GM21576 (cell line): ENCODE results near the gene TRABD2B.
A peak's percentile ranks its signal among the peaks of the same experiment; 100 is the strongest.

Source experiments
- ATAC-seq: cut with Tn5 transposase; IDR thresholded peaks from one replicate; pipeline ENCODE4 v1.9.1; 2021; ENCODE audit warnings: mild to moderate bottlenecking, moderate library complexity; ENCODE audit not compliant: unreplicated experiment

The TRABD2B gene

DNA sequence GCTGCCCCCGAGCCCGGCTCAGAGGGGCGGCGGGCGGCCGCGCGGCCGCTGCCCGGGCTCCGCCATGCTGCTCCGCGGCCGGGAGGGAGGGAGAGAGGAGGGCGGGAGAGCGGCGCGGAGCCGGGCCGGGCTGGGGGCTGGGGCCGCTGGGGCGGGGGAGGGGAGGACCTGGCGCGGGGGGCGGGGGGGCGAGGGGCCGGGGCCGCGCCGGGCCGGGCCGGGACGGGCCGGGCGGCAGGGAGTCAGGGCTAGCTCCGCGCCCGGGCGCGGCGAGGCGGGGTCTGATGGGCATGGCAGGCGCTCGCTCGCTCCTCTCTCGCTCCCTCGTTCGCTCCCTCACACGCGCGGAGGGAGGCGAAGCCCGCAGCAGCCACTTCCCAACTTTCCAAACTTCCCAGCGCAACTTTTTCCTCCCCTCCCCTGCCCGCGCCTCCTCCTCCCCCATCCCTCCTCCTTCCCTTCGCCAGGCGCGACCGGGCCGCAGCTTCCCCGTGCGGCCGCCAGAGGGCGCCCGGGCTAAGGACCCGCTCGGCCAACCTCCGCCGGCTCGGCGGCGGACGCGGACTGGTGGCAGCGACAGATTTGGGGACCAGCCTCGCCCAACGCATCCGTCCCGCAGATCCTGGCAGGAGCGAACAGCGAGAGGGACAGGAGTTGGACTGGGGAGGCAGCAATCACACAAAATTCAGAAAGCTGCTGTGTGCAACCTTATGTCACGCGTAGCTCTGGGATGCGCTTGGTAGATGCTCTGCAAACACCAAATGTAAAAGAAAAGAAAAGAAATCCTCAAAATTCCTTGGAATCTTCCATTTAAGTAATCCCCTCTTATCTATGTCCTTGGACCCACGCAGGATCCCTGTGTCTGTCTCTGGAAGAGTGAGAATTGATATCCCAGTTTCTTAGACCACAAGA lies at the start of gene TRABD2B:
Gene TRABD2B, minus strand, starts transcription at position 97 of the 912 bp plus-strand sequence.
- peak; percentile 79 for ATAC-seq

DNA sequence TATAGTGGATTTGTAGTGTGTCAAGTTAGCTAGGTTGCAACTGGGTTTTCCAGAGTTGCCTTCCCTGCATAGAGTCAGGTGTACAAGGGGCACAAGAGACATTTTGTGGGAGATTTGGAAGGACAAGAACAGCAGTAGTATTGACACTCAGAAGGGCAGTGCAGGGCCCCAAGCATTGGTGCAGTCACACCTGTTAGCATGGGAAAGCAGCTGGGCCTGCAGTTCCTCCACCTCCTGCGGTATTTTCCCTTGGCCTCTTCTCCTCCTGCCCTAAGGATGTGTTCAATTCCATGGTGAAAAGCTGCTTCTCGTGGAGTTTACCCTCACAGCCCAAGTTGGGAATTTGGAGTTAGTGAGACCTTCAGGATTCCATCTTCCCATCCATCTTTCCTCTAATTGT lies 47.1 kb upstream of the TRABD2B start:
- no peak for ATAC-seq

DNA sequence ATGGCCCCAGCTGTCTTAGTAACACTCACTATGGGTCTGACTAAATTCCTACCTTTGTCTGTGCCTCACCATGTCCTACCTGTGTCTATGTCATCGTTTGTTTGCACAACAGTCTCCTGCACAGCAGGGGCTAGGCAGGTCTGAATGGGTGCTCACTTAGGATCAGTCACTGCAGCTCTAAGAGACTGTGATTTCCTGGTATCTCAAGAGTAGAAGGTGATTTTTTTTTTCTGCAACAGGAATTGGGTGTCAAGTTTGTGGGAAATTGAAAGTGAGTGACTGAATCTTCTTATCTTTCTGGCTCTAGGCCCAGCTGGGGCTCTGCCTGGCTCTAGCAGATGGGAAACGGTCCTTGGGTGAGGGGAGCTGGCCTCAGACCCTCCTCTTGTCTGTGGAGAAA lies 46.4 kb upstream of the TRABD2B start:
- no peak for ATAC-seq

DNA sequence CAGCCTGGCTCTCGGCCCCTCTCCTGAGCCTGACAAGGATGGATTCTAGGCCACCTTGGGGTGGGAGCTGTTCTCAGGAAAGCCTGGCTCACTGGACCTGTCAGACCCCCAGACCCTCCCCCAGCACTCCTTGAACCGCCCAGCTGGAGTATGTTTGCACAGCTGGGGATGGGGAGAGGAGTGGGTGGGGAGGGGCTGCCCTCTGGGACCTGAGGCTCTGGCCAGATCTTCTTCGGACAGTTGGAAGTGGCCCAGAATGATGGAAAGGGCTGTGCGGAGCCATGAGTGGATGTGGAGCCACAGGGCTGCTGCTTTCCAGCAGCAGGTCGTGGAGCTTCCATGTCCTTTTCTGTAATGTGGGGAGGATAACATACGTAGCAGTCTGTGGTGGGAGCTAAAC lies 43.0 kb upstream of the TRABD2B start:
- ATAC-seq = no peak

DNA sequence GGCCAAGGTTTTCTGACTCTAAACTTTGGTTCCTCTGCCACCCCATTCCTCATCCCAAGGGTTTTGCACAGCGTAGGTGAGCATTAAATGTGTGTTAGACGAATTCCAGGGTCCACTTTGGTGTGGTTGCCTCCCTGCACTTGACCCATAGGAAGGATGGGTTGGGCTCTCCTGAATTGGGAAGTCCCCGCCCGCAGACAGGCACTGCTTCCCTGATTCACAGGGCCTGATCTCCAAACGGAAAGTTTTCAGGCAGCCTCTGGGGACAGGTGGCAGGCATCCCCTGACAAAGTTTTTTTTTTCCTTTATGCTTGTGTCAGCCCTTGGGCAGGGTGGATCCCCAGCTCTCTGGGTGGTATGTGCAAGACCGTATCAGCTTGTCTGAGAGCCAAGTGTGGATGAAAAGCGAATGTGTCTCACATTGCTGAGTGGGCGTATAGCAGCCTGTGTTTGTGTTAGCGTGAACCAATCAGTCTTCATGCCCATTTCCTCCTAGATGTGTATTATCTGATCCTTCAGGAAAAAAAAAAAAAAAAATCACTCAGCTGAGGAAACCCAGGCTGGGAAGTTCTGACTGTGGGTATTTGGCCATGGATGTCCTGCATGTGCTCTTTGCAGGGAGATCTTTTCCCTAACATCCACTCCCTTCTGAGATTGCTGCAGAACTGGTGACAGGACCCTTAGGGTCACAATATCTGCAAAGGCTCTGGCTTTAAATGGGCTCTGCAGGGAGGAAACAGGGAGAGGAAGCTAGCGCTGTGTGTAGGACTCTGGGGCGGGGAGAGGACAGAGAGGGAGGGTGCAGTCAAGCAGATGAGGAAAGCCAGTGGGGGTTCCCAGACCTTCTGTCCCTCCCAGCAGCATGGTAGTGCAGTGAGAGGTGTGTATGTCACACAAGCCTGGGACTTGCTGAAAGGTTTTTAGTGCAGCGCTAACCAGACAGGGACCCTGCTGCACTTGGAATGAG lies 42.2 kb upstream of the TRABD2B start:
- ATAC-seq = no peak

DNA sequence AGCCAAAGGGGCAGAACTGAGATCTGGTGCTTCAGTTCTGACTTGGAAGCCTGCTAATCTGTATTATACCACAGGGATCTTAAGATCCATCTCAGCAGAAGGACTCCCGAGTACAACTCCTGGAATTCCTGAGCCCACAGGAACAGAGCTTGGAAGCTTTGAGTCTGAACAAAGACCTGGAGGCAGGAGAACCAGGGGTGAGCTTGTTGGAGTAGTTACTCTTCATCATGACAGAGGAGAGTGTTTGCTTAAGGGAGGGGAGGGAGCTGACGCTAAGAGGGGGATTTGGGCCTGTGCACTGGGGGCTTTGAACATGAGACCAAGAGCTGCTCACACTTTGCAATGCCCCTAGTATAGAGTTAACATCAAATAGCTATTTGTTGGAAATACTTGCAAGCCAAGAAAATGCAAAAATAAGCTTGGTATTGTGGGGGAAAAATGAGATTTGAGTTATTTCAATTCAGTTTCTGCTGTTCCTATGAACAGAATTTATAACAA lies 41.1 kb upstream of the TRABD2B start:
- ATAC-seq = no peak

DNA sequence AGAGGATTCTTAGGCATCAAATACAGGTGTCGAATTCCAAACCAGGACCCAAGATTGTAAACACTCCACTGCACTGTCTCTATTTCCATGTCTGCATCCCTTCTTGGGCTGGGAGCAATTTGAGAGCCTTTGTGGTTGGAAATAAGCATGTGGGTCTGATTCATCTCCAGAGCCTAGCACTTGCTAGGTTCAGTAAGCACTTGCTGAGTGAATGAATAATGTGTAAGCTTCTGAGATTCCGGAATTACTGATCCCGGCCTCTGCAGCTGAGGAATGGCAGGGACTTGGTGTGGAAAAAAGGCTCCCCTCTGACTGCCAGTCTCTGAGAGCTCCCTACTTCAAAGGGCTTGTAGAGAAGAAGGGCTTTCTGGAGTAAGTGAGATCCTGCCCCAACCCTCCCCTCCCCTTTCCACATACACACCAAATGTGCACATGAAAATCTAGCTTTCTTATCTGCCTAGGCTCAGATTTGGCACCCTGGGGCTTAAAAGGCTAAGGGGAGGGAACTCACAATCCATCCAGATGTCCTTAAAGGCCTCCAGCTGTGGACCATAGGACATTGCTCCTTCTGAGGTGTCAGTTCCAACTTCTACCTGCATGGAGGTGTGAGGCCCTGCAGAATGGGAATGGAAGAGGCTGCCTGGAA lies 39.6 kb upstream of the TRABD2B start:
- no peak for ATAC-seq

DNA sequence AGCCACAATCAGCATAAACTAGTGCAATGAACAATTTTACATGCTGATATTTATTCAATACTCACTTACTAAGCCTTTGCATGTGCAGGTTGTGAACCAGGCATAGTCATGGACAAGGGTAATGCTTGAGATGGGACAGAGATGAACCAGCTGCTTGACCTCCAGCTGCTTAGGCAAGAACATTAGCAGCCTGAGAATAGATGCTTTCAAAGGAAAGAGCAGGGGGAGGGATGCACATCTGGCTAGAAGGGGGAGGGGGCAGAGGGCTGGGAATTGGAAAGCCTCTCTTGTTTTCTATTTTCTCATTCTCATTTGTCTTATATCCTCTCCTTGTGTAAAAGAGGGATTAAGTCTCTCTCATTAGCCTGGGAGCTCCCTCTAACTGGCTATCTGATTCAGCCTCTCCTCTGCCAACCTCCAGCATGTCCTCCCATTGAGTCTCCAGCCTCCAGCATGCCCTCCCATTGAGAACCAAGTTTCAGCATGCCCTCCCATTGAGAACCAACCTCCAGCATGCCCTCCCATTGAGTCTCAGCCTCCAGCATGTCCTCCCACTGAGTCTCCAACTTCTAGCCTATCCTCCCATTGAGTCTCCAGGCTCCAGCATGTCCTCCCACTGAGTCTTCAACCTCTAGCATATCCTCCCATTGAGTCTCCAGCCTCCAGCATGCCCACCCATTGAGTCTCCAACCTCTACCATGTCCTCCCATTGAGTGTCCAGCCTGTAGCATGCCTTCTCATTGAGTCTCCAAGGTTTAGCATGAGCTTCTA lies 38.4 kb upstream of the TRABD2B start:
- ATAC-seq = no peak

DNA sequence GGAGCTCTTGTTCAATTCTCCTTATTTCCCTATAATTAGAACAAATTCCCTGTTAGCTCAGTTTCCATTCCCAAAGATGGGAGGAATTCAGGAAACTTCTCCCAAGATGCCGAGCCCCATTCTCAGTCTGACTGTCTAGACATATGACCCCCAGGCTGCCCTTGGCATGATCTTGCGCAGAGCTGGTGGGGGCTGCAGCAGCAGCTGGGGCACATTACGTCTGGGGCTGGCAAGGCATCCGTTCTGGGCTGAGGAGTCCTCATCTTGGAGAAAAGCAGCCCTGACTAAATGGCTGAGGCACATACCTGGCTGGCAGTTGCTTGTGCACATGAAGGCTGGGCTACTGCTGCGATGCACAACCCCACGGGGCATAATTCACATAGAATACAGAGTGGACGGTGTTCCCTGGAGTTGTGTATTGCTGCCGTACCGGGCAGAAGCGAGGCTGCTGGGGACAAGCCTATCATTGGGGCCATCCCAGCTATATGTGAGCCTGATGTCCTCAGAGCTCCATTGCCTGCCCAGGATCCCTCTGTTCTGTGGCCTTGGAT lies 36.4 kb upstream of the TRABD2B start:
- ATAC-seq = no peak

DNA sequence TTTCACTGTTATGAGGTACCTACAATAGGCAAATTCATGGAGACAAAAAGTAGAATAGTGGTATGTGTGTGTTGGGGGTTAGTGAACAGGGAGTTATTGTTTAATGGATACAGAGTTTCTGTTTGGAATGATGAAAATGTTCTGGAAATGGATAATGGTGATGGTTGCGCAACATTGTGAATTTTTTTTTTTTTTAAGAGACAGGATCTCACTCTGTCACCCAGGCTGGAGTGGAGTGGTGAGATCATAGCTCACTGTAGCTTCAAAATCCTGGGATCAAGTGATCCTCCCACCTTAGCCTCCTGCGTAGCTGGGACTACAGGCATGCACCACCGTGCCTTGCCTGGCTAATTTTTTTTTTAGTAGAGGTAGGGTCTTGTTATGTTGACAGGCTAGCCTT lies 34.5 kb upstream of the TRABD2B start:
- ATAC-seq = no peak

DNA sequence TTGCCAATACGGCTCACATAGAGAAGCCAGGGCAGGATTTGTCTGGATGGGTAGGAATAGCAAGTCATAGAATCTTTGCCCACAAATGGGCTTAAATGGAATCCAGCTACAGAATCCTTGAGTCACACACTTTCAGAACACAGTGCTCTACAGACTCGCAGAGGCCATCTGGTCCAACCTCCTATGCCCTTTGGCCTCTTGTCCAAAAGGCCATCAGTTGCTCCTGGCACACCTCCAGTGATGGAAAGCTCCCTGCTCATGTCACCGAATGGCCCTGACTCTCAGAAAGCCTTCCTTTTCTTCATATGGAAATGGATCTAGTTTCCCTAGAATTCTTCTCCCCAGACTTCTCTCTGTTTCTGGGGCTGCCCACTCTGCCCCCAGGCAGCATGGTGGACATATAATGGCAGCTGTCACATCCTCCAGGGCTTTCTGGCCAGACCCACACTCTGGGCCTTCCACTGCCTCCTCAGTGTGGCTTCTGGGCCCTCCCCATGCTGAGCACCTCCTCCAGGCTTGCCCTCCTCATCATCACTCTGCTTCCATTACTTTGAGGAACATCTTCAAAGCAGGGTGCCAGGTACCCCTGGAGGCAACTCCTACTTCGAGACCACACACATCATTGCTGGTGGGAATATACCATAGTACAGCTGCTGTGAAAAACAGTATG lies 33.6 kb upstream of the TRABD2B start:
- no peak for ATAC-seq

DNA sequence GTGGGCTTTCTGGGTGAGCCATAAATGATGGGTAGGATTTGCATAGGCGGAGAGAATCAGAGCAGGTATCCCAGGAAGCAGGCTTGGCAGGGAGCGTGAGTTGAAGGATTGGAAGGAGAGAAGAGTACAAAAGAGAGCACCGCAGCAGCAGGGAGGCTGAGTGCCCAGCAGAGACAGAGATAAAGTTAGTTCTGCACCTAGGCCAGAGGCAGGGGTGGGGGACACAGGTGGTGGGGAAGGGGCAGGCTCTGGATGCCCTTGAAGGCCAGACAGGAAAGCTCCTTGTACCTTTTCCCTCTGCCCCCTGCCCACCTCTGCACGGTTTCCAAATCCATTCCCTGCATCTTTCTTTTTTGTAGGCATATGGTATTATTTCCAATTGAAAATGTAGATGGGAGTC lies 33.0 kb upstream of the TRABD2B start:
- ATAC-seq = no peak

DNA sequence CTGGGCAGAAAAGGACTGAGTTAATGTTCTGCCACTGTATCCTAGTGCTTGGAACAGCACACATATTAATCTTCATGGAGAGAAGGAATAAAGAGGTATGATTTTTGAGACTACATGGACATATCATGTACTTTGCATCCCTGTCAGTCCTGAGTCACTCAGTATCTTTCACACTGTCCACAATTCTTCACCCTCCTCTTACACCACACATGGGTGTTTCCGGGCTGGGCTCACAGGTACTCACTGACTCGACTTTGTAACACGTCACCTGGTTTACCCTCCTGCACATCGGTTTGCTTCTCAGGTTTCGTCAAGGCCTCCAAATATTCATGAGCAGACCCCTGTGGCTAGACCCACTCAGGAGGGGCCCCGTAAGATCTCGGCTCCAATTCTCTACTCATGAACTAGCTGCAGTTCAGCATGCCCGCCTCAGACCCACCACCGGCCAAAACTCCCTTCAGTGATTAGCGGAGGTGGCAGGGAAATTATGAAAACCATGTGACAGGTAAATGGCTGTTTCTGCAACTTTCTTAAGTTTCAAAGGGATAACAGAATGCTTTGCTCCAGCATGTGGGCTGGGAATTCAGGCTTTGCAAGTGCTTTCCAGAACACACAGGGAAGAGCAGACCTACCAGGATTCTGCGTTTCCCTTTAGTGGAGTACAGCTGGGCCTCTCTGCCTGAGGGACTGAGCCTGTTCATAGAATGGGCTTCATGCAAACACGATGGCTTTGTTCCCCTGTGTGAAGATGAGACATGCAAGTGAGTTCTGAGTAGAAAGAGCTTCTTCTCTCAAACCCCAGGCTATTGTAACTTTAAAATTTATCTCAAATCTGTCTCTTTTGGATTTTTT lies 31.3 kb upstream of the TRABD2B start:
- ATAC-seq = no peak

DNA sequence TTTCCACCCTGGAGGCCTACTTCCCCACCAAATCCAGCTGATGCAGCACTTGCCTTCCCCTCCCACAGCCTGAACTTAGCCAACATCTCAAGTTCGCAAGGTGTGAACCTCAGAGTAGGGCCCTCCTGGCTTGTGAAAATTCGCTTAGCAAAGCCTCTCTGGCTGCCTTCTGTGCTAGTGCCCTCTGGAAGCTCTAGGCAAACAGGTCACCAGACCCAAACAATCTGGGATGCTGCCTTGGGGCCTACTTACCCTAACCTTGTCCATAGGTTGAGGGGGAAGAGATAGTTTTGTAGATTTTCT lies 30.3 kb upstream of the TRABD2B start:
- ATAC-seq = no peak

DNA sequence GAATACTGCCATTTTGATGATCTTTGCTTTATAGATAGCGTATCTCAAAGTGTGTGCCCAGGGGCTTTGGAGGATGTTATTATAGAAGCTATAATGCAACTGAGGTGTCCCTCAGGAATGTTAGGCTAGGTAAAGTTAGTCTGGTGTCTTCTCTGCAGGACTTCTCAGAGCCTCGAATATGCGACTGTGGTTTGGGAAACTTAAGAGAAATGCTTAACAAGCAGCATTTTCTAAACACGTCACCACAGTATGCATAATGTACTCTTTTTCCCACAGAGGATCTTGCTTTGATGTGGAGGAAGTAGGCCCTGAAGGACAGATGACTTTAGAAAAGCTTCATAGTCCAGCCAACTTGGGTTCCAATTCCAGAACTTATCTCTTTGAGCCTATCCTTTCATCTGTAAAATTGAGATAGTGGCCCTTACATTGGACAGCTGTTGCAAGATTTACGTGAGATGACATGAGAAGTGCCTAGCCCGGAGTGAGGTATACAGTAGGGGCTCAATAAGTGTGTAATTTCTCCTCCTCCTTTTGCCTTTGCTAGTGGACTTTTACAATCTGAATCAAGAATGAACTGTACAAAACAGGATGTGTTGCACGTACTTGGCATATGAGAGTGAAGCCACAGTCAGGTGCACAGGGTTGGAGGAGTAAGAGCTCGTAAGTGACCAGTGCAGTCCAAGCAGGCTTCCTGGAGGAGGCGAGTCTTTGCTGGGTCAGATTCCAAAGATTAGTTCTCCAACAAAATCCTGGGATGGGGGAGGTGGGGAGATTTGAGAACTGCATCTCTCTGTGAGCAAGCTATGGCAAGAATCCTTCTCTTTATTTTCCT lies 29.7 kb upstream of the TRABD2B start:
- ATAC-seq = no peak

DNA sequence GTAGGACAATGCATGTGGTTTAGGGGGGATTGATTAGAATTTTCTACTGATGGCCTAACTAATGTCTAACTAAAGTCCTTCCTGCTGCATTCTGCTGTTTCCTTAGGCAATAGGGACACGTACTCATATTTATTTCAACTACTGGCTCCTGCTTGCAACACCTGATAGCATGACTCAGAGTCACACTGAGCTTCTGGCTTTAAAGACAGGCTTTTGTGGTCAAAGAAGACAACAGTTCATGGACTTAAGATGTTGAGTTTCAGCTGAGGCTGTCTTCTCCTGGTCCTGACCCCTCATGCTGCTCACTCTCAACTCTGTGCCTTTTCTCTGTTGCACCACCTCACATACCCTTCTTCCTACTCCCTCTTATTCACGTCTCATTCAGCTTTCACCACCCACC lies 29.1 kb upstream of the TRABD2B start:
- no peak for ATAC-seq

DNA sequence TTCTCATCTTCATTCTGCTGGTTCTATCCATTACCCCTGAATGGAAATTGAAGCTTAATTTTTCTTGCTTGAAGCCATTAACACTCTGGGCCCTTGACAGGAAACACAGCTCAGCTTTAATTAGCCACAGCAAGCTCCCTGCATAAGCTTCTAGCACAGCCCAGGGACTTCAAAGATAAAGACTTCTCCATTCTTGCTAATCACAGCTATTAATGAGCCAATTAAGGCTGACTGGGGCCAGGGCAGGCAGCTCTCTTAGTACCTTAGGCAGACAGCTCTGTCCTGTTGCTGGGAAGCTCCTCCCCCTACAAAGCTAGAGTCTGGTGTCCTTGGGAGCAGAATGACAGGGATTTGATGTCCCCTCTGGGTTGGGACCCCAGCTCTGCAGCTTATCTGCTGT lies 27.9 kb upstream of the TRABD2B start:
- ATAC-seq = no peak

DNA sequence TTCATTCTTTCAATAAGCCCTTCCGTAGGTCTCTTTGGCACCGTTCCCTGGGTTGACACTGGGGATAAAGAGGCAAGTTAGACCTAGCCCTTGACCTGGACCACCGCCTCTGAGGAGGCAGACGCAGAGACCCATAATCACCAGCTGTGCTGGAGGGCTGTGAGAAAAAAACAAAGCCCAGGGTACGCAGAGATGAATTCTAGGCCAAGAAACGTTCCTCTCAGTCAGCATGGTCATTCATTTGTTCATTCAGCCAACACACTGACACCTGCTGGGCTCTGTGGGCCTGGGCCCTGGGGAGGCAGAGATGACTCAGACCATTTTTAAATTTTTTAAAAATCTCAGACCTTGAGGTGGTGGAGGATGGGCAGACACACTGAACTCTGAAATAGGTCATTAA lies 26.3 kb upstream of the TRABD2B start:
- no peak for ATAC-seq
